Activated CD8-positive, alpha-beta T cell treated with anti-CD3 and anti-CD28 coated beads for 36 hours (primary cell): ENCODE data around the gene SEC61A2. TPM values are rescaled to one million over a fixed set of nuclear protein-coding genes. Genes with fewer than 3 reads are reported as not detected.

Experiments used
- ATAC-seq: fragments of 200-7000 bp; cut with Tn5 transposase; one replicate; pipeline ENCODE4 v1.10.0; 2021; ENCODE audit warnings: mild to moderate bottlenecking, moderate library complexity
- CTCF ChIA-PET: fragments of 350-600 bp; sonication (Branson Sonifier 250); formaldehyde crosslinking; loops from one replicate; lab custom pipeline; 2021; ENCODE audit warnings: antibody characterized with exemption; lab: Charles Lee
- POLR2A ChIA-PET: fragments of 350-600 bp; sonication (Branson Sonifier 250); formaldehyde crosslinking; loops from one replicate; lab custom pipeline; 2021; ENCODE audit warnings: antibody characterized with exemption; lab: Charles Lee
- DNase-seq: peaks from one replicate; pipeline ENCODE4 v3.0.0-alpha.2; 2020
- H3K27ac Mint-ChIP-seq: one replicate; pipeline ENCODE4 v1.8.0; 2021; ENCODE audit warnings: mild to moderate bottlenecking, mixed read lengths
- H3K27me3 Mint-ChIP-seq: one replicate; pipeline ENCODE4 v1.8.0; 2021; ENCODE audit warnings: mixed read lengths
- H3K36me3 Mint-ChIP-seq: one replicate; pipeline ENCODE4 v1.8.0; 2021; ENCODE audit warnings: low read depth, mixed read lengths
- H3K4me1 Mint-ChIP-seq: one replicate; pipeline ENCODE4 v1.8.0; 2021; ENCODE audit warnings: low read depth, mixed read lengths
- H3K4me3 Mint-ChIP-seq: one replicate; pipeline ENCODE4 v1.8.0; 2021; ENCODE audit warnings: mild to moderate bottlenecking, moderate library complexity, mixed read lengths
- H3K9me3 Mint-ChIP-seq: one replicate; pipeline ENCODE4 v1.8.0; 2021; ENCODE audit warnings: mixed read lengths
- intact Hi-C: fragments of 100-400 bp; cut with micrococcal nuclease; formaldehyde crosslinking; loops from one replicate; pipeline ENCODE4 v1.10.0; 2022
- total RNA-seq, 2 experiments: library from RNA; stranded (reverse); gene quantifications; one replicate each; pipeline ENCODE4 v1.2.3, GENCODE V29; 2021
- TF ChIP-seq, protein P1 (sequence below): fragments of 200-600 bp; IDR thresholded peaks from one replicate; pipeline ENCODE4 v1.8.0; 2022; ENCODE audit warnings: antibody characterized with exemption, mild to moderate bottlenecking

The SEC61A2 gene
- total RNA-seq, 2 experiments from 2014 or later = 10.8 to 12.0 TPM

DNA sequence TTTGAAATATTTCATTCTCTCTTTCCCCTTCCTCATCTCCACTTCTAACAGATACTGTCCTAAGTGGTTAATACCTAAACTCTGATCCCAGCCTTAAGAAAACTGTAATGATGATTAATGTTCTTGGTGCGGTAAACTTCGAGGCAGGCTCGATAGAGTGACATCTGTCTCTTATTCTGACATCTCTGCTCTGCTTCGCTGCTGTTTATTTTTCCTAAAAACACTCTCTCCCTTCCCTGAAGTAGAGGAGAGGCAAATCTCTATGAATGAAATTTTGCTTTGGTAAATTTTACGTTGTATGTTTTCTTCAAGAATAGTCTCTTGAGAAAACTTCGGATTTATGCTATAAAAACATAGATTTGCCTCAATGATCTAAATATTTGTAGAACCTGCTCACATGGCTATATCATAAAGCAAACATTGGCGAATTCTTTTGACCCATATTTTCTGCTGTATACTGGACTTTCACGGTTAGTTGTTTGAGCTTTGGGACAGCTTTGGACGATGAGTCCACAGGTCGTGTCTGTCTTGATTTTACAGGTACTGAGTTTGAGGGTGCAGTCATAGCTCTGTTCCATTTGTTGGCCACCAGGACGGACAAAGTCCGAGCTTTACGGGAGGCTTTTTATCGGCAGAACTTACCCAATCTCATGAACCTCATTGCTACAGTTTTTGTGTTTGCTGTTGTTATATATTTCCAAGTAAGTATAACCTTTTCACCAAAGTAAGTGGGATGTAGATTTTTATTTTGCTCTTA, 27.1 kb downstream of the SEC61A2 start:
- Mint-ChIP-seq H3K4me3 (no peak overlapping the region), H3K4me1 (no peaks in the 10 kb centered on the region), H3K36me3 (peaks cover 15% of the 10 kb centered on the region), H3K9me3 (no peaks in the 10 kb centered on the region), H3K27me3 (no peaks in the 10 kb centered on the region), H3K27ac (no peak overlapping the region)
- POLR2A ChIA-PET = no interaction called here
- ATAC-seq = no peak
- TF ChIP-seq, protein P1, sequence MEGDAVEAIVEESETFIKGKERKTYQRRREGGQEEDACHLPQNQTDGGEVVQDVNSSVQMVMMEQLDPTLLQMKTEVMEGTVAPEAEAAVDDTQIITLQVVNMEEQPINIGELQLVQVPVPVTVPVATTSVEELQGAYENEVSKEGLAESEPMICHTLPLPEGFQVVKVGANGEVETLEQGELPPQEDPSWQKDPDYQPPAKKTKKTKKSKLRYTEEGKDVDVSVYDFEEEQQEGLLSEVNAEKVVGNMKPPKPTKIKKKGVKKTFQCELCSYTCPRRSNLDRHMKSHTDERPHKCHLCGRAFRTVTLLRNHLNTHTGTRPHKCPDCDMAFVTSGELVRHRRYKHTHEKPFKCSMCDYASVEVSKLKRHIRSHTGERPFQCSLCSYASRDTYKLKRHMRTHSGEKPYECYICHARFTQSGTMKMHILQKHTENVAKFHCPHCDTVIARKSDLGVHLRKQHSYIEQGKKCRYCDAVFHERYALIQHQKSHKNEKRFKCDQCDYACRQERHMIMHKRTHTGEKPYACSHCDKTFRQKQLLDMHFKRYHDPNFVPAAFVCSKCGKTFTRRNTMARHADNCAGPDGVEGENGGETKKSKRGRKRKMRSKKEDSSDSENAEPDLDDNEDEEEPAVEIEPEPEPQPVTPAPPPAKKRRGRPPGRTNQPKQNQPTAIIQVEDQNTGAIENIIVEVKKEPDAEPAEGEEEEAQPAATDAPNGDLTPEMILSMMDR = no peak
- no peak for DNase-seq
- intact Hi-C loops = no loop called here
- CTCF ChIA-PET = no interaction called here

DNA sequence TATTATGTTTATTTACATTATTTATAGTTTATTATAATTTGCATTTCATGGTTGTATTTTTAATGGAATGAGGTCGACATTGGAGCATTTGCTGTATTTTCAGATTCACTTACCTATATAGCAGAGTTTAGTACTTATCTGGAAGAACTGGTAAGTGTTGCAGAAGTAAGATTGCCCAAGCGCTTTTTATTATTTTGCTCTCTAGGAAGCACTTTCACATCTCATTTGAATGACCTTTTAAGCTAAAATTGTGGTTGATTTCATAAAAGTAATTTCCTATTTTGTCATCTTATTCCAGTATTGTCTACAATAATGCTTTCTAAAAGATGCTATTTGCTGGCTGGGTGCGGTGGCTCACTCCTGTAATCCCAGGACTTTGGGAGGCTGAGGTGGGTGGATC, 28.6 kb downstream of the SEC61A2 start:
- TF ChIP-seq, protein P1 = no peak
- Mint-ChIP-seq H3K36me3 (peaks cover 22% of the 10 kb centered on the region), H3K4me1 (no peaks in the 10 kb centered on the region), H3K27me3 (no peaks in the 10 kb centered on the region), H3K9me3 (no peaks in the 10 kb centered on the region), H3K4me3 (no peak overlapping the region), H3K27ac (no peak overlapping the region)
- no peak for ATAC-seq
- CTCF ChIA-PET = no interaction called here
- POLR2A ChIA-PET = no interaction called here
- intact Hi-C loops = no loop called here
- no peak for DNase-seq

DNA sequence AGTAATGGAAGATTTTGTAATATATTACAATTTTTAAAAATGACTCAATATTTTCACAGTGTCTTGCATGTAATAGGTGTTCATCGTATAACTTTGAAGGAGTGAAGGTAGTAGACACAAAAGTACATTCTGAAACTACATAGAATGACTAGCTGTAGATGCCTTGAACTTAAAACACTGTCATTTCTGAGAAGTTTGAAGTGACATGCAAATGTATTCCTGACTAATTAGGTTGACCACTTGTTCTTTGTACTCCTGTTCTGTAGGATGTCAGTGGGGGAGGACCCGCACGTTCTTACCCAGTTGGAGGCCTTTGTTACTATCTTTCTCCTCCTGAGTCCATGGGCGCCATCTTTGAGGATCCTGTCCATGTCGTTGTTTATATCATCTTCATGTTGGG, 31.2 kb downstream of the SEC61A2 start:
- TF ChIP-seq, protein P1 = no peak
- H3K9me3 Mint-ChIP-seq = no peaks in the 10 kb centered on the region
- ATAC-seq (no peak), DNase-seq (no peak)
- no peaks in the 10 kb centered on the region for H3K4me1 Mint-ChIP-seq
- ChIA-PET CTCF (no interaction called here), POLR2A (interaction anchor here (1.1 to 1.5 kb wide), 2 partner anchors 17 to 30 kb away, joined by 4 to 5 read pairs; no protein-coding TSS in a partner anchor)
- H3K27ac Mint-ChIP-seq = no peak overlapping the region
- no peaks in the 10 kb centered on the region for H3K27me3 Mint-ChIP-seq
- H3K4me3 Mint-ChIP-seq = no peak overlapping the region
- peaks cover 27% of the 10 kb centered on the region for H3K36me3 Mint-ChIP-seq
- intact Hi-C loops = no loop called here

DNA sequence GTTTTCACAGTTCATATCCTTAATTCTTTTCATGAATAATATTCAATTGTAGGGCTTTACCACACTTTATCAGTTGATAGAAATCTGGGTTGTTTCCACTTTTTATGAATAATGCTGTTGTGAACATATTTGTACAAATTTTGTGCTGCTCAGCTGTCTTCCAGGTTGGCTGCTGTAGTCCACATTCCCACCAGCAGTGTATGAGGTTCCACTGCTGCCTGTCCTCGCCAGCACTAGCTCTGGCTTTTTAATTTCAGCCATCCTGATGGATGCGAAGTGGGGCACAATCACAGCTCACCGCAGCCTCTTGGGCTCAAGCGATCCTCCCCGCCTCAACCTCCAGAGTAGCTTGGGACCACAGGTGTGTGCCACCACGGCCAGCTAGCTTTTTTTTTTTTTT, 33.5 kb downstream of the SEC61A2 start:
- Mint-ChIP-seq H3K27ac (peak overlapping the region; percentile 32), H3K4me3 (no peak overlapping the region), H3K27me3 (no peaks in the 10 kb centered on the region), H3K9me3 (no peaks in the 10 kb centered on the region), H3K4me1 (no peaks in the 10 kb centered on the region), H3K36me3 (peaks cover 28% of the 10 kb centered on the region)
- ChIA-PET CTCF (no interaction called here), POLR2A (no interaction called here)
- ATAC-seq (no peak), DNase-seq (no peak)
- TF ChIP-seq, protein P1 = no peak
- intact Hi-C loops = no loop called here

DNA sequence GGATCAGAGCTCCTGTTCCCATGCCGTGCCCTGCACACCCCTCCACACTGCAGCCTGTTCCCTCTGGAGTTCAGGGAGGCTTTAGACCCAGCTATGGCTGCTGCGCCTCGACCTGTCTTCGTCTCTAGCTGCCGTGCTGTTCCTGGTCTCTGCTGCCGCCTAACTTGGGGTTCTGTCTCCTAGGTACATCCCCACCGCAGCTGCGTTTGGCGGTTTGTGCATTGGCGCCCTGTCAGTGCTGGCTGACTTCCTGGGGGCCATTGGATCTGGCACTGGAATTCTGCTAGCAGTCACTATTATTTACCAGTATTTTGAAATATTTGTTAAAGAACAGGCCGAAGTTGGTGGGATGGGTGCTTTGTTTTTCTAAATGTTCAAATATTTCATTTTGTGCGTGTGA, 34.6 kb downstream of the SEC61A2 start:
- intact Hi-C loops = no loop called here
- H3K27ac Mint-ChIP-seq = peak overlapping the region; percentile 15
- no peaks in the 10 kb centered on the region for H3K4me1 Mint-ChIP-seq
- ATAC-seq = no peak
- CTCF ChIA-PET = no interaction called here
- POLR2A ChIA-PET = no interaction called here
- no peaks in the 10 kb centered on the region for H3K9me3 Mint-ChIP-seq
- no peak overlapping the region for H3K4me3 Mint-ChIP-seq
- TF ChIP-seq, protein P1 = no peak
- peaks cover 28% of the 10 kb centered on the region for H3K36me3 Mint-ChIP-seq
- no peaks in the 10 kb centered on the region for H3K27me3 Mint-ChIP-seq
- no peak for DNase-seq
